ENCODE results near the gene NCOA5. TPM values are rescaled to one million over a fixed set of nuclear protein-coding genes. Genes with fewer than 3 reads are reported as not detected.
"Not testable (repeated sequence)": the region's sequence is repeated elsewhere in the genome, so short reads cannot be mapped to it uniquely, and the experiment has no call there.

The NCOA5 gene
- polyA plus RNA-seq, 1 experiment = 27.0 TPM

DNA sequence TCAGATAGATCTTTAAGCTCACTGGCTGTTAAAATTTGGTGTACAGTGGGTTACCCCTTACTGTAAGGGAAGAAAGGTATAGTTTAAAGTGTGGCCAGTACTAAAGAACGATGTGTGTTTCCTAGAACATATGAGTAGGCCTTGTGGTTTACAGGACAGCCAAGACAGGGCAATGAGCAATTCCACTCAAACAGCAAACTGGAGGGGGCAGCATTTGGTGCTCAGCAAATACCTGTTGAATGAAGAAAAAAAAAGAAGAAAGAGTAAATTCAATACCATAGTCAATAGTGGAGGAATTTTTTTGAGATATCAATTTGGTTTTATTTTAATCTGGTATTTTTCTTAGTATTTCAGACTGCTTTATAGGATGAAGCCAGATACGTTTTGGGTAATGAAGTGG is 3.8 kb upstream of the NCOA5 start:
- ChIA-PET CTCF (no interaction called here), POLR2A (no interaction called here)
- peaks cover 2% of the 10 kb centered on the region for H3K27me3 ChIP-seq (ENCODE audit: control insufficient read depth, insufficient read depth, low read length)
- no peak overlapping the region for H3K4me3 ChIP-seq (ENCODE audit: low read depth, low read length)
- TF ChIP-seq, protein P1, sequence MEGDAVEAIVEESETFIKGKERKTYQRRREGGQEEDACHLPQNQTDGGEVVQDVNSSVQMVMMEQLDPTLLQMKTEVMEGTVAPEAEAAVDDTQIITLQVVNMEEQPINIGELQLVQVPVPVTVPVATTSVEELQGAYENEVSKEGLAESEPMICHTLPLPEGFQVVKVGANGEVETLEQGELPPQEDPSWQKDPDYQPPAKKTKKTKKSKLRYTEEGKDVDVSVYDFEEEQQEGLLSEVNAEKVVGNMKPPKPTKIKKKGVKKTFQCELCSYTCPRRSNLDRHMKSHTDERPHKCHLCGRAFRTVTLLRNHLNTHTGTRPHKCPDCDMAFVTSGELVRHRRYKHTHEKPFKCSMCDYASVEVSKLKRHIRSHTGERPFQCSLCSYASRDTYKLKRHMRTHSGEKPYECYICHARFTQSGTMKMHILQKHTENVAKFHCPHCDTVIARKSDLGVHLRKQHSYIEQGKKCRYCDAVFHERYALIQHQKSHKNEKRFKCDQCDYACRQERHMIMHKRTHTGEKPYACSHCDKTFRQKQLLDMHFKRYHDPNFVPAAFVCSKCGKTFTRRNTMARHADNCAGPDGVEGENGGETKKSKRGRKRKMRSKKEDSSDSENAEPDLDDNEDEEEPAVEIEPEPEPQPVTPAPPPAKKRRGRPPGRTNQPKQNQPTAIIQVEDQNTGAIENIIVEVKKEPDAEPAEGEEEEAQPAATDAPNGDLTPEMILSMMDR (IDR thresholded peaks at IDR 0.05; ENCODE audit: low read depth, low read length) = no peak
- H3K9me3 ChIP-seq (ENCODE audit: control insufficient read depth, insufficient read depth, low read length) = peaks cover 4% of the 10 kb centered on the region; the same call in 1 of the 2 replicates
- no peak for DNase-seq (ENCODE audit: low read depth, low spot score)
- H3K27ac ChIP-seq (ENCODE audit: low read depth, low read length) = no peak overlapping the region

DNA sequence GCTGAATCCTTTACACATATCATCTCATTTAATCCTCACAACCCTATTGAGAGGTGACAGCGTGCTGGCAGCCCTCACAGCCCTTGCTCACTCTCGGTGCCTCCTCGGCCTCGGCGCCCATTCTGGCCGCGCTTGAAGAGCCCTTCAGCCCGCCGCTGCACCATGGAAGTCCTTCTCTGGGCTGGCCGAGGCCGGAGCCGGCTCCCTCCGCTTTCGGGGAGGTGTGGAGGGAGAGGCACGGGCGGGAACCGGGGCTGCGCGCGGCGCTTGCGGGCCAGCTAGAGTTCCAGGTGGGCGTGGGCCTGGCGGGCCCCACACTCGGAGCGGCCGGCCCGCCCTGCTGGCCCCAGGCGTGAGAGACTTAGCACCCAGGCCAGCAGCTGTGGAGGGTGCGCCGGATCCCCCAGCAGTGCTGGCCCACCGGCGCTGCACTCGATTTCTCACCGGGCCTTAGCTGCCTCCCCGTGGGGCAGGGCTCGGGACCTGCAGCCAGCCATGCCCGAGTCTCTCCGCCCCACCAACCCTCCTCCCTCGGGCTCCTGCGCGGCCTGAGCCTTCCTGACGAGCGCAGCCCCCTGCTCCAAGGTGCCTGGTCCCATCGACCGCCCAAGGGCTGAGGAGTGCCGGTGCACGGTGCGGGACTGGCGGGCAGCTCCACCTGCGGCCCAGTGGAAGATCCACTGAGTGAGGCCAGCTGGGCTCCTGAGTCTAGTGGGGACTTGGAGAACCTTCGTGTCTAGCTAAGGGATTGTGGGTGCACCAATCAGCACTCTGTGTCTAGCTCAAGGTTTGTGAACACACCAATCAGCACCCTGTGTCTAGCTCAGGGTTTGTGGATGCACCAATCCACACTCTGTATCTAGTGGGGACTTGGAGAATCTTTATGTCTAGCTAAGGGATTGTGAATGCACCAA is 2.1 kb upstream of the NCOA5 start:
- CTCF ChIA-PET = interaction anchor here (1.0 kb wide), 1 partner anchor 257 kb away, joined by 3 read pairs; no protein-coding TSS in a partner anchor
- H3K4me3 ChIP-seq (ENCODE audit: low read depth, low read length); POLR2A ChIA-PET; H3K27ac ChIP-seq (ENCODE audit: low read depth, low read length); H3K9me3 ChIP-seq (ENCODE audit: control insufficient read depth, insufficient read depth, low read length); H3K27me3 ChIP-seq (ENCODE audit: control insufficient read depth, insufficient read depth, low read length); DNase-seq (ENCODE audit: low read depth, low spot score): not testable (repeated sequence)

DNA sequence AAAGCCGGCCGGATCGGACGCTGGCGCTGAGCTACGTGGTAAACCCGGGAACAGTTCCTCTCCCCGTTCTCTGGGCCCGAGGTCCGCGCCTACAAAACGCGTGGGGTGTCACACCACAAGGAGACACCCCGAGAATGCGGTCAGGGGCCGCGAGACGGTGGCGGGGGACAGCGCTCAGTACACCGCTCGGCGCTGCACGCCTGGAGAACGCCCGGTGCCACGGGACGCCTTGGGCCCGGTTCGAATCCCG is 670 bp downstream of the NCOA5 start:
- Histone ChIP-seq H3K27ac (ENCODE audit: low read depth, low read length) (peak overlapping the region; percentile 69), H3K27me3 (ENCODE audit: control insufficient read depth, insufficient read depth, low read length) (no peaks in the 10 kb centered on the region), H3K9me3 (ENCODE audit: control insufficient read depth, insufficient read depth, low read length) (peaks cover 4% of the 10 kb centered on the region; the same call in 1 of the 2 replicates), H3K4me3 (ENCODE audit: low read depth, low read length) (peak overlapping the region; percentile 70)
- TF ChIP-seq, protein P1 (IDR thresholded peaks at IDR 0.05; ENCODE audit: low read depth, low read length) = no peak
- ChIA-PET POLR2A (interaction anchor here (1.3 kb wide), 1 partner anchor 31 kb away, joined by 3 read pairs; no protein-coding TSS in a partner anchor), CTCF (interaction anchor here (0.9 to 2.4 kb wide), 6 partner anchors 23 to 349 kb away, joined by 3 to 18 read pairs (median 5); no protein-coding TSS in a partner anchor)
- DNase-seq (ENCODE audit: low read depth, low spot score) = no peak

DNA sequence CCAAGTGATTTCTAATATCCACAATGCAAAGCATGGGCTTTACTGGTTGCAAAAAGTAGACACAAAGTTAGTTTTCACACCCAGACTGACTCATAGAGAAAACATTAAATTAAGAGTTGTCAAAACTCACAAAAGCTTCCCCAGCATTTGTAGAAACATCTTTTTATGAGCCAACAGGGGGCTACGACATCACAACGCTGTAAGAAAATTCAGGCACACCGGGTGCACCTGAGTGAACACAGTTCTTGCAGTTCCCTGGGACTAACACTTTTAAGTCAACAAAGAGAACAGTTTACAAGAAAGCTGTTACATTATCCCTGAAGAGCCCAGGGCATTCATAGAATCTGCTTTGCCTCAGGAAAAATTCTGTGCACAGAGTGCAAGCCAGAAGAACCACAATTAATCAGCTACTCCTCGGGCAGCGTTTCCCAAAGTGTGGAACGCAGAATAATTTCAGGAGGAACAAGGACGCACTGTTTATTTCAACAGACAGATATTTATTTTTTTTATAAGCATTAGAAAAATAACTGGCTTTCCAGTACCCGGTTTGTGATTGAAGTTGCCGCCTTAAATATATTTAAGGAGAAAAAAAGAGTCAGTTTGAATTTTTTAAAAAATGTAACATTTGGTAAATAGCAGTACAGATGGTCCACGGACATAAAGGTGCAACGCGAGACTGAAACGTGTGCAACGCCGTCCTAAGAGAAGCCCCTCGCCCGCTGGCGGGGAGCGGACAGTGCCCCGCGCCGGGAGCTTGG is 1.2 kb downstream of the NCOA5 start:
- no peaks in the 10 kb centered on the region for H3K27me3 ChIP-seq (ENCODE audit: control insufficient read depth, insufficient read depth, low read length)

DNA sequence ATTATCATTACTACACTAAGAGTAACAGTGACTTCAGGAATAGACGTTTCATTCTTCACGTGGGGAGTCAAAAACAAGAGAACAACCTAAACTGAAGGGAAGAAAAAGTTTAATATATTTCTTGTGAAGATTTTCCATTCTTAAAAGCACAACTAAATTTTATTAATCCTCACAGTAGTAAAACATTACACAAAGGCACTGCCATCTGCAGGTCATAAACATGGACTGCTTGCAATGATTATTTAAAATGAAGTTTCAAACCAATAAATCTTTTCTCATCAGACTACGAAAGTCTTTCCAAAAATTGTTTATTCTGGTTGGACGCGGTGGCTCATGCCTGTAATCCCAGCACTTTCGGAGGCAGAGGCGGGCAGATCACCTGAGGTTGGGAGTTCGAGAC is 2.6 kb downstream of the NCOA5 start:
- ChIA-PET POLR2A (no interaction called here), CTCF (interaction anchor here (1.2 to 2.4 kb wide), 6 partner anchors 29 to 118 kb away, joined by 3 to 18 read pairs (median 6); no protein-coding TSS in a partner anchor)
- Histone ChIP-seq H3K4me3 (ENCODE audit: low read depth, low read length) (no peak overlapping the region), H3K27ac (ENCODE audit: low read depth, low read length) (no peak overlapping the region), H3K27me3 (ENCODE audit: control insufficient read depth, insufficient read depth, low read length) (no peaks in the 10 kb centered on the region), H3K9me3 (ENCODE audit: control insufficient read depth, insufficient read depth, low read length) (peaks cover 4% of the 10 kb centered on the region; the same call in 1 of the 2 replicates)
- TF ChIP-seq, protein P1 (IDR thresholded peaks at IDR 0.05; ENCODE audit: low read depth, low read length) = peak; percentile 51
- DNase-seq (ENCODE audit: low read depth, low spot score) = no peak

More for the DNA sequence above, 1.2 kb downstream of the NCOA5 start:
- ChIA-PET CTCF (interaction anchor here (0.6 to 2.4 kb wide), 10 partner anchors 10 to 350 kb away, joined by 3 to 18 read pairs (median 4); no protein-coding TSS in a partner anchor), POLR2A (interaction anchor here (1.3 kb wide), 1 partner anchor 30 kb away, joined by 3 read pairs; no protein-coding TSS in a partner anchor)
- Histone ChIP-seq H3K9me3 (ENCODE audit: control insufficient read depth, insufficient read depth, low read length) (peaks cover 4% of the 10 kb centered on the region; the same call in 1 of the 2 replicates), H3K4me3 (ENCODE audit: low read depth, low read length) (peak overlapping the region; percentile 70), H3K27ac (ENCODE audit: low read depth, low read length) (peak overlapping the region; percentile 69)
- DNase-seq (ENCODE audit: low read depth, low spot score) = no peak
- TF ChIP-seq, protein P1 (IDR thresholded peaks at IDR 0.05; ENCODE audit: low read depth, low read length) = no peak
